ENCODE data around the gene GOLGA6D. TPM values are rescaled to one million over a fixed set of nuclear protein-coding genes. Genes with fewer than 3 reads are reported as not detected.
"Not testable (repeated sequence)": the region's sequence is repeated elsewhere in the genome, so short reads cannot be mapped to it uniquely, and the experiment has no call there.

The GOLGA6D gene
- total RNA-seq, 1 donor from 2014 or later: not detected

DNA sequence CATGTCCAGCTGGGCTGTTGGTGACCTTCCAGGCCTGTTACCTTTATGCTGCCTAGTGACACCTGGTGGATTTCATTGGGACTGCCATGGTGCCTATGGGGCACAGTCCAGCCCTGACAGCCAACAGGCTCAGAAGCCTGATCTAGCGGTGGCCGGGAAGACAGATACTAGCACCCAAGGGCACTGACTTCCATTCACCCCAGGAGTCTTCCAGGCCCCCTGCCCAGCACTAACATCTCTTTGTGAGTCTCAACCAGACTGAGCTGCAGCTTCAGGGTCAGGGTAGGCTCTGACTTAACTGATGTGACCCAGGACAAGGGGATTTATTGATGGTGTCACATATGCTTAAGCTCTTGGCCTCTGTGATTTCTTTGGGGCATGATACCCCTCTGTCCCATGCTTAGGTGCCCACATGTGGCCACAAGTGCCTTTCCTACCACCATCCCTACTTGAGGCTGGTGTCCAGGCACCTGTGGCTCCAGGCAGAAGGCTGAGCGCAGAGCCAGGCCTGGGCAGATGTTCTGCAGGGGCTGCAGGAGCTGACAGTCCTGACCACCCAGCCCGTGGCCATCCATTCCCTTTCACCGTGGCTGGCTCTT lies 8.0 kb upstream of the GOLGA6D start:
- H3K27me3 ChIP-seq; H3K27ac ChIP-seq; H3K36me3 ChIP-seq; H3K4me1 ChIP-seq; intact Hi-C loops (cut with DNase I); H3K4me3 ChIP-seq; H3K9me3 ChIP-seq: not testable (repeated sequence)
- ATAC-seq (peak; percentile 99), DNase-seq (peak; percentile 85)
- TF ChIP-seq, protein P1, sequence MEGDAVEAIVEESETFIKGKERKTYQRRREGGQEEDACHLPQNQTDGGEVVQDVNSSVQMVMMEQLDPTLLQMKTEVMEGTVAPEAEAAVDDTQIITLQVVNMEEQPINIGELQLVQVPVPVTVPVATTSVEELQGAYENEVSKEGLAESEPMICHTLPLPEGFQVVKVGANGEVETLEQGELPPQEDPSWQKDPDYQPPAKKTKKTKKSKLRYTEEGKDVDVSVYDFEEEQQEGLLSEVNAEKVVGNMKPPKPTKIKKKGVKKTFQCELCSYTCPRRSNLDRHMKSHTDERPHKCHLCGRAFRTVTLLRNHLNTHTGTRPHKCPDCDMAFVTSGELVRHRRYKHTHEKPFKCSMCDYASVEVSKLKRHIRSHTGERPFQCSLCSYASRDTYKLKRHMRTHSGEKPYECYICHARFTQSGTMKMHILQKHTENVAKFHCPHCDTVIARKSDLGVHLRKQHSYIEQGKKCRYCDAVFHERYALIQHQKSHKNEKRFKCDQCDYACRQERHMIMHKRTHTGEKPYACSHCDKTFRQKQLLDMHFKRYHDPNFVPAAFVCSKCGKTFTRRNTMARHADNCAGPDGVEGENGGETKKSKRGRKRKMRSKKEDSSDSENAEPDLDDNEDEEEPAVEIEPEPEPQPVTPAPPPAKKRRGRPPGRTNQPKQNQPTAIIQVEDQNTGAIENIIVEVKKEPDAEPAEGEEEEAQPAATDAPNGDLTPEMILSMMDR (IDR thresholded peaks at IDR 0.05): peak; percentile 67

DNA sequence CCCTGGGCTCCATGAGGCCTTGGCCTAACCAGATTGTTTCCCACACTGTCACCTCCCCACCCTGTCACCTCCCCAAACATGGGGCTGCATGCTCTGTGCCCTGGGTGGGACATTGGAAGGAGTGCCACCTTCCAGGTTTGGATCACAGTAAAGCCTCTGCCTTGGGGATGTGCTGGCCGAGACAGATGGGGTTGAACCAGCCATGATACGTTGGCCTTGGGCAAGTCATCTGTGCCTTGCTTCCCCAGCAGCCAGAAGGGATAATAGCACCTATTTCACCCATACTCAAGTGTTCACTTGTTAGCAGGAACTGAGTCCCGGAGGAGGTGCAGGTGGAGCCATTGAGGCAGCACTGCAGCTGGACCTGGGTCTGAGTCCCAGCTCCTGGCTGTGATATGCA lies 7.0 kb upstream of the GOLGA6D start:
- H3K27ac ChIP-seq; H3K4me1 ChIP-seq; H3K4me3 ChIP-seq; H3K36me3 ChIP-seq; H3K9me3 ChIP-seq; intact Hi-C loops (cut with DNase I); H3K27me3 ChIP-seq: not testable (repeated sequence)
- ATAC-seq: peak; percentile 69
- peak; percentile 71 for DNase-seq

DNA sequence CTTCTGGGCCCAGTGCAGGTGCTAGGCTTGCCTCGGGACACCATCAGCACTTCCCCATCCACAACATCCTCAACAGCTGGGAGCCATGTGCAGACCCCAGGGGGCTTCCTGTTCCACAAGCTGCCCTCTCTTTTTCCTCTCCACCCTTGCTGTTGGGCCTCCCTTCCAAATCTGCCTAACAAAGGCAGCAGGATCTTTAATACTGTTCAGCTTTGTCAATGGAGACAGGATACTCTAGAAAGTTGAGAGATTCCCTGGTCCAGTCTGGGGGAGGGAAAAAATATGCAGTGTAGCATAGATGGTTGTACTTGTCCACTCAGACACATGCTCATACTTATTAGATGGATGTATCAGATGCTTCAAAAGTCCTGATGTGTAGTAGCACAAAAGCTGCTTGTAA lies 4.1 kb upstream of the GOLGA6D start:
- H3K4me3 ChIP-seq; intact Hi-C loops (cut with DNase I); H3K4me1 ChIP-seq; H3K36me3 ChIP-seq; H3K9me3 ChIP-seq; H3K27ac ChIP-seq; H3K27me3 ChIP-seq; ATAC-seq; DNase-seq: not testable (repeated sequence)

DNA sequence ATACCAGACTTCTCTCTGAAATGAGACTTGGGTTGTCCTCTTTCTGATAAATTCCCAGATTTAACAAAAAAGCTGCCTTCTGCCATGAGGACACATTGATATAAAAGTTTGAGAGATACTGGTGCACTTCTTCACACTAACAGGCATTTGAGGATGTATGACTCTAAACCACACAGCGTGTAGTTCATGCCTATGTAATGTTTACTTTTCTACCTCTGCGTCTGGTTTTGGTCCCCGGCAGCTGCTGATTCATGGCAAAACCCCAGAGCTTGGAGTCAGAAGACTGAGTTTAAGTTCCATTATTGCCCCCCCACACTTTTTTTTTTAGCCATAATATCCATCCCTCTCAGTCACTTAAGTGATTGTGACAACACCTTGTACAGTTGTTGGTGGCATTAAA lies 1.5 kb downstream of the GOLGA6D start:
- intact Hi-C loops (cut with DNase I); H3K4me1 ChIP-seq; H3K4me3 ChIP-seq; H3K9me3 ChIP-seq; H3K36me3 ChIP-seq; H3K27ac ChIP-seq; ATAC-seq; DNase-seq; H3K27me3 ChIP-seq: not testable (repeated sequence)

DNA sequence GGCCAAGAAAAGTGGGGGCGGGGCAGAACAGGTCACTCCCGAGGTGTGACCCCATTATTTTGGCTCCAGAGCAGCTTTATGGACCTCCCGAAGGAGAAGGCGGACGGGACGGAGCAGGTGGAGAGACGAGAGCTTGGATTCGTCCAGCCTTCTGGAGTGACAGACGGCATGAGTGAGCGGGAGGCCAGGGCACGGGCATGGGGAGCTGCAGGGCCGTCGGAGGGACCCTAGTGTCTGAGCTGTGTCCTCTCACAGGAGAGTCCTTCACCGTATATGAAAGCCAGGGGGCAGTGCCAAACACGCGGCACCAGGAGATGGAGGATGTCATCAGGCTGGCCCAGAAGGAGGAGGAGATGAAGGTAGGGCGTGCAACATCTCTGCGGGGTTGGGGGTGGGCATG lies 11.0 kb downstream of the GOLGA6D start:
- H3K4me1 ChIP-seq; DNase-seq; H3K4me3 ChIP-seq; H3K27me3 ChIP-seq; H3K36me3 ChIP-seq; intact Hi-C loops (cut with DNase I); H3K9me3 ChIP-seq; H3K27ac ChIP-seq; ATAC-seq: not testable (repeated sequence)

DNA sequence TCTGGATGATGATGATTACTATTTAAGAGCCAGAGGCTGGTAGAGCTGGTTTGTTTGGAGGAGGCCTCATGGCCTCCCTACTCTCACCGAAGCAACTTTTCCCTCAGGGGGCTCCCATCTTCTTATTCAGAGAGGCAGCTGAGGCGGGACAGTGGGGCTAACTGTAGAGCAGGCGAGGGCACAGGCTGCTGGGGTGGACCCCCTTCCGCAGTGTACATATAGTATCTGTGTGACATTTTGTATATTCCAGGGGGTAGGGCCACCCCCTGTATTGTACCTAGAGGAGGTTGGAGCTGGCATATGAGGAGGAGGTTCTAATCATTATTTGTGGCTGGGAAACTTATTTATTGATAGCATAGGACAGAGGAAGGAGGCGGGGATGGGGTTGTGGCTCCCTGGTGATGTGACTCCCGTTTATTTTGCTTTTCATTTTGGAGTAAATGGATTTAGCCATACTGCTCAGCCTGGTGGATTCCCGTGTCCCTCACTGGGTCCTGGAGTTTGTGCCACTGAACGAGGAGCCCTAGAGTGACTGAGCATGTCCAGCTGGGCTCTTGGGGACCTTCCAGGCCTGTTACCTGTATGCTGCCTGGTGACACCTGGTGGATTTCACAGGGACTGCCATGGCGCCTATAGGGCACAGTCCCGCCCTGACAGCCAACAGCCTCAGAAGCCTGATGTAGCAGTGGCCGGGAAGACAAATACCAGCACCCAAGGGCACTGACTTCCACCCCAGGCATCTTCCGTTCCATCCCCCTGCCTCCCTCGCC lies 16.1 kb downstream of the GOLGA6D start:
- H3K36me3 ChIP-seq; intact Hi-C loops (cut with DNase I); H3K27me3 ChIP-seq; H3K27ac ChIP-seq; H3K4me3 ChIP-seq; DNase-seq; H3K4me1 ChIP-seq; H3K9me3 ChIP-seq: not testable (repeated sequence)
- ATAC-seq: peak; percentile 97

DNA sequence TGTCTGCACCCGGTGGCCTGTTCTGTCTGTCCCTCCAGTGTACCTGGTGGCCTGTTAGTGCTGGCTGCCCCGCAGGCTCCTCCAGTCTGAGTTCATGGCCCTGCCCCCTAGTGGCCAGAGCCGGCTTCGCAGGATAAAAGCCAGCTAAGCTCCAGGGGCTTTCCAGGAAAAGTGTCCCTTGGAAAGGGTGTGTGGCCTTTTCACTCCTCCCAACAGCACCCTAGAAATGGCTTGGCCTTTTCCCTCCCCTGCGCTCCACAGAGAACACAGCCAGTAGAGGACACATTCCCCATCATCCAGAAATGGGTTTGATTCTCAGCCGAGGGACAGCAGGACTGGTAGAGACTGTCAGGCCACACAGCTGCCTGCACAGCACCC lies 16.7 kb downstream of the GOLGA6D start:
- DNase-seq (peak; percentile 81), ATAC-seq (peak; percentile 98)
- H3K27ac ChIP-seq; intact Hi-C loops (cut with DNase I); H3K4me1 ChIP-seq; H3K27me3 ChIP-seq; H3K4me3 ChIP-seq; H3K9me3 ChIP-seq; H3K36me3 ChIP-seq: not testable (repeated sequence)
- TF ChIP-seq, protein P1 (IDR thresholded peaks at IDR 0.05): peak; percentile 61

DNA sequence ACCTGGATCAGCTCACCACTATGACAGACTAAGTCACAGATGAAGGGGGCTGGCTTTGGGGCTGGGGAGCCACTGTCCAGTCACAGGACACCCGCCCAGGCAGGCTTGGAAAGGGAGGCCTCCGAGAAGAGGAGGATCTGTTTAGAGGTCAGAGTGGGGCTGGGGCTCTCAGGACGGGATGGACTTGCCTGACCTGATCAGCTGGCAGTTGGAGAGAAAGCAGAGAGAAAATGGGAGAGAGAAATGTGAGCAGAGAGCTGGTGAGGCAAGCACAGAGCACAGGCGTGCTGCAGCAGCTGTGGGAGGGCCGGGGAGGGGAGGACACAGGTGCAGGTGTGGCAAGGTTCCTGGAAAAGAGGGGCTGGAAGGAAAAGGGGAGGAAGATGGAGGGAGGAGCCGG lies 17.4 kb downstream of the GOLGA6D start:
- H3K9me3 ChIP-seq; H3K4me1 ChIP-seq; intact Hi-C loops (cut with DNase I); H3K27me3 ChIP-seq; ATAC-seq; H3K4me3 ChIP-seq; H3K36me3 ChIP-seq; DNase-seq; H3K27ac ChIP-seq: not testable (repeated sequence)

DNA sequence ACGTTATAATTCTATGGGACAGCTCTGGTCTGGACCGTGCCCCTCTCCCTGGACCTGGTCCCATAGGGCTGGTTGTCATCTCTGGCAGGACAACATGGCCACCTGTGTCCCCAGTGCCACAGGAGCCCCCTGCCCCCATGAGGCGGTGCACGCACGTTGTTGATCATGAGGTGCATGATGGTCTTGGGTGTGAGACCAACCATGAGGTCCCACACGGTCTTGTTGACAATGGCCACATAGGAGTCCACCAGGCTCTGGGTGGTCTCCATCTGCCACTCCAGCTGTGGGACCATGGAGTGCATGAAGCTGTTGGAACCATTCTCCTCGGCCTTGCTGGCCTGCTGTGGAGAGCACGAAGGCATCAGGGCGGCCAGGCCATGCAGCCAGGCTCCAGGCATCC lies 19.7 kb downstream of the GOLGA6D start:
- H3K36me3 ChIP-seq: no peaks in the 10 kb centered on the region
- ATAC-seq: no peak
- no peak for DNase-seq
- TF ChIP-seq, protein P1 (IDR thresholded peaks at IDR 0.05): no peak
- intact Hi-C loops (cut with DNase I): no loop called here
- no peak overlapping the region for H3K27ac ChIP-seq
- H3K4me1 ChIP-seq: no peaks in the 10 kb centered on the region
- no peaks in the 10 kb centered on the region for H3K9me3 ChIP-seq
- H3K4me3 ChIP-seq: no peak overlapping the region
- H3K27me3 ChIP-seq: no peaks in the 10 kb centered on the region

DNA sequence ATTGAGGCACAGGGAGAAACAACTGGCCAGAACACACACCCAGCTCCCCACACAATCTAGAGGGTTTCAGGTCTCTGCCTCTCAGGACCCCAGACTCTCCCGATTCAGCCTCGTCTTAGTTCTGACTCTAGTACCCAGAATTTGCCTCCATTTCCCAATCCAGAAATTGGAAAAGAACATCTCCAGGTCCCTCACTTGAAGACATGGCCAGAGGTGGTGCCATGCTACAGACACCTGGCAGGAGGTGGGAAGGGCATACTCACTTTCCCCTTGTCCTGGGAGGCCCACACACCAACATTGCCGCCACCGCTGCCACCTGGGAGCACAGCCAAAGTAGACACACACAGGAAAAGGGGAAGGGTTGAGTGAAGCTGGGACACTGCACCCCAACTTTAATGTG lies 20.1 kb downstream of the GOLGA6D start:
- H3K27me3 ChIP-seq; H3K4me1 ChIP-seq; ATAC-seq; H3K36me3 ChIP-seq; DNase-seq; H3K27ac ChIP-seq; H3K9me3 ChIP-seq; intact Hi-C loops (cut with DNase I); H3K4me3 ChIP-seq: not testable (repeated sequence)
